H9 (cell line): ENCODE measurements around the gene NAPA. TPM values are rescaled to one million over a fixed set of nuclear protein-coding genes. Genes with fewer than 3 reads are reported as not detected.

ENCODE experiments used
- DNase-seq: peaks from one replicate; pipeline ENCODE4 v3.0.0-alpha.2; 2017
- H2AFZ ChIP-seq: one replicate; pipeline ENCODE4 v1.6.1; 2013; ENCODE audit warnings: mild to moderate bottlenecking, low read length, control low read depth, moderate library complexity
- H2AK5ac ChIP-seq: 2 replicates; pipeline ENCODE4 v1.6.1; 2013; ENCODE audit warnings: low read length, control low read depth, mixed read lengths; ENCODE audit not compliant: insufficient read length
- H2BK120ac ChIP-seq: one replicate; pipeline ENCODE4 v1.6.1; 2013; ENCODE audit warnings: low read depth, mild to moderate bottlenecking, low read length, control low read depth, inconsistent platforms; ENCODE audit not compliant: poor library complexity, severe bottlenecking
- H2BK12ac ChIP-seq: 2 replicates; pipeline ENCODE4 v1.6.1; 2013; ENCODE audit warnings: low read length, control low read depth, mixed read lengths, low read depth; ENCODE audit not compliant: insufficient read length
- H2BK15ac ChIP-seq: 2 replicates; pipeline ENCODE4 v1.6.1; 2013; ENCODE audit warnings: low read depth, low read length, control low read depth
- H2BK20ac ChIP-seq: one replicate; pipeline ENCODE4 v1.6.1; 2013; ENCODE audit warnings: low read depth, mild to moderate bottlenecking, low read length, control low read depth, inconsistent platforms; ENCODE audit not compliant: poor library complexity, severe bottlenecking
- H2BK5ac ChIP-seq: 2 replicates; pipeline ENCODE4 v1.6.1; 2013; ENCODE audit warnings: low read length, control low read depth, mixed read lengths; ENCODE audit not compliant: insufficient read length
- H3K14ac ChIP-seq: 2 replicates; pipeline ENCODE4 v1.6.1; 2013; ENCODE audit warnings: low read length, control low read depth; ENCODE audit not compliant: insufficient read depth
- H3K18ac ChIP-seq: 2 replicates; pipeline ENCODE4 v1.6.1; 2013; ENCODE audit warnings: low read depth, mild to moderate bottlenecking, mixed read lengths, low read length, control low read depth; ENCODE audit not compliant: insufficient read length
- H3K23ac ChIP-seq: 2 replicates; pipeline ENCODE4 v1.6.1; 2013; ENCODE audit warnings: low read length, control low read depth, mixed read lengths, low read depth; ENCODE audit not compliant: insufficient read length
- H3K23me2 ChIP-seq: 2 replicates; pipeline ENCODE4 v1.6.1; 2013; ENCODE audit warnings: low read depth, mild to moderate bottlenecking, mixed read lengths, low read length, control low read depth; ENCODE audit not compliant: insufficient read length, poor library complexity, severe bottlenecking
- H3K27ac ChIP-seq: 2 replicates; pipeline ENCODE4 v1.5.1; 2013; ENCODE audit warnings: low read length, control low read depth, mixed read lengths, low read depth; ENCODE audit not compliant: insufficient read length
- H3K27me3 ChIP-seq: 2 replicates; pipeline ENCODE4 v1.6.1; 2013; ENCODE audit warnings: low read length, control low read depth, inconsistent platforms; ENCODE audit not compliant: insufficient read depth
- H3K4ac ChIP-seq: 2 replicates; pipeline ENCODE4 v1.6.1; 2013; ENCODE audit warnings: low read depth, mild to moderate bottlenecking, control low read depth, inconsistent platforms, low read length, moderate library complexity
- H3K4me1 ChIP-seq: 2 replicates; pipeline ENCODE4 v1.6.1; 2013; ENCODE audit warnings: low read length, control low read depth, inconsistent platforms; ENCODE audit not compliant: insufficient read depth
- H3K4me2 ChIP-seq: 2 replicates; pipeline ENCODE4 v1.6.1; 2013; ENCODE audit warnings: low read length, control low read depth, mixed read lengths; ENCODE audit not compliant: insufficient read length, insufficient read depth
- H3K56ac ChIP-seq: 2 replicates; pipeline ENCODE4 v1.6.1; 2013; ENCODE audit warnings: low read depth, mild to moderate bottlenecking, mixed read lengths, low read length, control low read depth; ENCODE audit not compliant: insufficient read length
- H3K79me1 ChIP-seq: 2 replicates; pipeline ENCODE4 v1.6.1; 2013; ENCODE audit warnings: low read depth, mild to moderate bottlenecking, moderate library complexity, low read length, control low read depth, inconsistent platforms; ENCODE audit not compliant: insufficient read depth, poor library complexity, severe bottlenecking
- H3K79me2 ChIP-seq: 2 replicates; pipeline ENCODE4 v1.6.1; 2013; ENCODE audit warnings: low read length, control low read depth, inconsistent platforms; ENCODE audit not compliant: insufficient read depth
- H3K9ac ChIP-seq: 2 replicates; pipeline ENCODE4 v1.6.1; 2013; ENCODE audit warnings: low read length, control low read depth, mixed read lengths; ENCODE audit not compliant: insufficient read length; ENCODE audit errors: extremely low read depth
- H3K9me3 ChIP-seq: one replicate; pipeline ENCODE4 v1.6.1; 2013; ENCODE audit warnings: low read depth, low read length, inconsistent platforms; ENCODE audit not compliant: control insufficient read depth
- H3T11ph ChIP-seq: one replicate; pipeline ENCODE4 v1.6.1; 2013; ENCODE audit warnings: mild to moderate bottlenecking, low read length, control low read depth, inconsistent platforms
- H4K20me1 ChIP-seq: one replicate; pipeline ENCODE4 v1.6.1; 2013; ENCODE audit not compliant: control insufficient read depth, insufficient read length, insufficient read depth
- H4K5ac ChIP-seq: 2 replicates; pipeline ENCODE4 v1.6.1; 2013; ENCODE audit warnings: low read depth, mild to moderate bottlenecking, mixed read lengths, low read length, control low read depth; ENCODE audit not compliant: insufficient read length
- H4K8ac ChIP-seq: replicated peaks from 2 replicates; pipeline ENCODE4 v1.6.1; 2013; ENCODE audit warnings: low read length, control low read depth, mixed read lengths, low read depth; ENCODE audit not compliant: insufficient read length
- H4K91ac ChIP-seq: 2 replicates; pipeline ENCODE4 v1.6.1; 2013; ENCODE audit warnings: low read depth, mild to moderate bottlenecking, moderate library complexity, mixed read lengths, low read length, control low read depth; ENCODE audit not compliant: insufficient read length
- H3K27ac Mint-ChIP-seq, 3 experiments: 2 replicates in 2 of 3; 3 replicates in 1 of 3; pipeline ENCODE4 v1.8.0; 2020 to 2021; ENCODE audit warnings: mixed read lengths in 3 of 3, mild to moderate bottlenecking in 1 of 3, moderate library complexity in 1 of 3
- H3K27me3 Mint-ChIP-seq: 2 replicates; pipeline ENCODE4 v1.8.0; 2021; ENCODE audit warnings: low read depth, mild to moderate bottlenecking, moderate library complexity, mixed read lengths
- H3K36me3 Mint-ChIP-seq, 3 experiments: 2 replicates in 2 of 3; 3 replicates in 1 of 3; pipeline ENCODE4 v1.8.0; 2020 to 2021; ENCODE audit warnings: low read depth in 3 of 3, mixed read lengths in 3 of 3; ENCODE audit not compliant: insufficient read depth in 1 of 3
- H3K4me1 Mint-ChIP-seq, 2 experiments: 2 replicates each; pipeline ENCODE4 v1.8.0; 2020; ENCODE audit warnings: mixed read lengths in 2 of 2
- H3K4me3 Mint-ChIP-seq, 2 experiments: 2 replicates in 1 of 2; 3 replicates in 1 of 2; pipeline ENCODE4 v1.8.0; 2020 to 2021; ENCODE audit warnings: mild to moderate bottlenecking in 2 of 2, mixed read lengths in 2 of 2, moderate library complexity in 1 of 2
- H3K9me3 Mint-ChIP-seq, 2 experiments: 2 replicates in 1 of 2; 3 replicates in 1 of 2; pipeline ENCODE4 v1.8.0; 2020; ENCODE audit warnings: mild to moderate bottlenecking in 2 of 2, mixed read lengths in 2 of 2, moderate library complexity in 1 of 2
- CTCF ChIP-seq: fragments of 200-600 bp; sonication (generic); conservative IDR thresholded peaks from 3 replicates; pipeline ENCODE4 v1.8.0; 2021; ENCODE audit warnings: antibody characterized with exemption, mild to moderate bottlenecking
- WGBS: extraction: QIAGEN DNeasy Blood & Tissue Kit; methylation state at CpG from one replicate; pipeline ENCODE4 v1.1.7; 2013; ENCODE audit warnings: missing lambda C conversion rate, low lambda C conversion rate, mixed read lengths; ENCODE audit not compliant: insufficient read length; ENCODE audit errors: extremely low coverage; 5-methylcytosine and 5-hydroxymethylcytosine counted together
- total RNA-seq: library from RNA; stranded (reverse); gene quantifications from 2 replicates; pipeline ENCODE4 v1.2.1, GENCODE V29; 2021

The NAPA gene
- total RNA-seq, 1 experiment from 2014 or later = 62.8 TPM

GRCh38 chr19:47518854-47519253 is 4.0 kb upstream of the NAPA start:
- DNase-seq = no peak
- no peak for TF ChIP-seq CTCF
- no peak overlapping the region for H2BK15ac ChIP-seq
- no peak overlapping the region for H3K27ac ChIP-seq
- H3K23ac ChIP-seq = no peak overlapping the region
- H2AK5ac ChIP-seq = no peak overlapping the region
- no peaks in the 10 kb centered on the region for H3K4me1 ChIP-seq
- no peak overlapping the region for H2BK20ac ChIP-seq
- Mint-ChIP-seq H3K9me3 (no peaks in the 10 kb centered on the region), H3K36me3 (peaks cover 0 to 4% (median 0%) of the 10 kb centered on the region in 3 experiments; a peak in 2 of 7 replicates), H3K27me3 (no peaks in the 10 kb centered on the region; the same call in 1 of the 2 replicates), H3K4me3 (no peak overlapping the region), H3K27ac (no peak overlapping the region), H3K4me1 (peaks cover 12 to 31% of the 10 kb centered on the region in 2 experiments)
- no peak overlapping the region for H2BK120ac ChIP-seq
- no peak overlapping the region for H3K9ac ChIP-seq
- H3K14ac ChIP-seq = no peak overlapping the region
- peaks cover 5% of the 10 kb centered on the region for H3K79me1 ChIP-seq
- no peaks in the 10 kb centered on the region for H3K27me3 ChIP-seq
- no peak overlapping the region for H2BK12ac ChIP-seq
- H3K79me2 ChIP-seq = peaks cover 7% of the 10 kb centered on the region; the same call in 1 of the 2 replicates
- peaks cover 7% of the 10 kb centered on the region for H3K23me2 ChIP-seq
- no peak overlapping the region for H3K4ac ChIP-seq
- H3T11ph ChIP-seq = no peak overlapping the region
- WGBS = no CpG with 5 or more reads among the region's 9 CpGs
- H4K91ac ChIP-seq = no peak overlapping the region
- H3K18ac ChIP-seq = no peak overlapping the region
- no peak overlapping the region for H3K56ac ChIP-seq
- H2AFZ ChIP-seq = no peak overlapping the region
- H2BK5ac ChIP-seq = no peak overlapping the region
- no peak overlapping the region for H4K8ac ChIP-seq
- H3K4me2 ChIP-seq = no peak overlapping the region
- no peak overlapping the region for H4K5ac ChIP-seq
- no peaks in the 10 kb centered on the region for H4K20me1 ChIP-seq
- H3K9me3 ChIP-seq = no peaks in the 10 kb centered on the region
